Measurements from ENCODE around the gene PHKA1.
"Not testable (repeated sequence)": the region's sequence is repeated elsewhere in the genome, so short reads cannot be mapped to it uniquely, and the experiment has no call there.

The PHKA1 gene

DNA sequence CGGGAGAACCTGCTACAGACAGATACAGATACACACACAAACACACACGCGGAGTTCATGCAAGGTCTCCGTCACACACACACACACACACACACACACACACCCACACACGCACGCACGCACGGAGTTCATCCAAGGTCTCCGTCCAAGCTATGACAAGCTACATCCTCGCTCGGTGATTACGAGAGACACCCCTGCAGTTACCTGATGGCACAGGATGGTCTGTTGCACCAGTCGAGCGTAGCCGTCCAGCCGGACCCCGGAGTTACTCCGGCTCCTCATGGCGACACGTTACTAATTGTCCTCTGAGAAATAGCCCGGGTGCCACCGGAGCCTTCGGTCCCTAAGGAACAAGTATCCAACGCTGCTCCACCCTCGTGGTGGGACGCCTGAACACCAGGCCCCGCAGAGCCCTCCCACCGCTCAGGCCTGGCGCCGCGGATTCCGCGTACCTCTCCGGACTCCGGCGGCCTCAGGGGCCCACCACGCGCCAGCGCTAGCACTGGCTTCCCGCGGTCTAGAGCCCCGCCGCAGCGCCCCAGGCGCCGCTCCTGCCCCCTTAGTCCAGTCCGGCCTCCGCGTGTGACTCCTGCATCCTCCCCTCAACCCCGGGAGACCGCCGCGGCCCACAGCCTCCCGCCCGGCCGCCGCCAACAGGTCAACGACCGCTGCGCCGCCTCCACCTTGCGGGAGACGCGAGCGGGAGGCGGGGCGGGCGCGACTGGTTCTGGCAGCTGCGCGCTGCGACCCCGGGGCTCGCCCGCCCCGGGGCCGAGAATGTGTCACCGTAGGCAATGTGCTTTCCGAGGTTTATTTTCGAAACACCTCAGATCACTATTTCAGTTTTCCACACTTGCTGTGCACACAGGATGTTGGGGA, at the start of gene PHKA1:
PHKA1 (minus strand) TSS at position 708 of the 879 bp plus-strand sequence; CDS start at position 282, 426 bp downstream.
- not testable (repeated sequence) for DNase-seq

DNA sequence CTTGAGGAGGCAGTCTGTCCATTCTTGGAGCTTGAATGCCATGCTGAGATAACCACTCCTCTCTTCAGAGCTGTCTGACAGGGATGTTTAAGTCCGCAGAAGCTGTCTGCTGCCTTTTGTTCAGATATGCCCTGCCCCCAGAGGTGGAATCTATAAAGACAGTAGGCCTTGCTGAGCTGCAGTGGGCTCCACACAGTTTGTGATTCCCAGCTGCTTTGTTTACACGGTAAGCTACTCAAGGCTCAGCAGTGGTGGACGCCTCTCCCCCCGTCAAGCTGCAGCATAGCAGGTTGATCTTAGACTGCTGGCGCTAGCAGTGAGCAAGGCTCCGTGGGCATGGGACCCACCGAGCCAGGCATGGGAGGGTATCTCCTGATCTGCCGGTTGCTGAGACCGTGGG, 46.3 kb upstream of the PHKA1 start:
- not testable (repeated sequence) for DNase-seq

DNA sequence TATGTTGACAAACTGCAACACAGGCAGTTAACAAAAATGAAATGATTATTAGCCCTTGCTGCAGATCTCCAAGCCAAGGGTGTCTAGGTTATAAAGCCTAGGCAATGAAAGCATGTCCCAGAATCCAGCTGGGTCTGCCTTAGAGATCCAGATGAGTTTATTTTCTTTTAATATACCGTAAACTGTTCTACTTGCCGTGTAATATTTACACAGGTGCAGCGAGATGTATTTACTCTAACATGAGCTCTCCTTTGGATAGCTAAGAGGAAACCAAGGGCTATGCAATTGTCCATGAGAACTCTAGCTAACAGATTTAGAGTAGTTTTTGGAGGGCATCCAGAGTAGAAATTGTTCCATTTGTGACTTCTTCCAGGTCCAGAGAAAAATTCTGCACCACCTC, 34.4 kb upstream of the PHKA1 start:
- not testable (repeated sequence) for DNase-seq

DNA sequence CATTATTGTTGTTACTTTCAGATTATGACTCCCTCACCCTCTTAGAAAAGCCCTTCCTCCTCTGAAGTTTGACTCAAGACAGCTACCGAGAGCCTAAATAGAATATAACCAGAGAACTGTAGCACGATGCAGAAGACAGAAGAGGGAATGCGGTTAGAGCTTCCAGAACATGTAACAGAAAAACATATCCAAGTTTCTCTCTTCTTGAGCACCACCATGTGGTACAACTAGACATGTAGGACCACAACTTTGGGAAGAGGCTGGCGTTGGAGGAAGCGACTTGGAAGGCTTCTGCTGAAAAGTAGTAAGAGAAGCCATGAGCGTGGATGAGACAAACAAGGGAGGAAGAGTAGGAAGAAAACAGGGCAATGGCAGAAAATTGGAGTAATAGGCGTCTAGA, 31.4 kb upstream of the PHKA1 start:
- DNase-seq: not testable (repeated sequence)

DNA sequence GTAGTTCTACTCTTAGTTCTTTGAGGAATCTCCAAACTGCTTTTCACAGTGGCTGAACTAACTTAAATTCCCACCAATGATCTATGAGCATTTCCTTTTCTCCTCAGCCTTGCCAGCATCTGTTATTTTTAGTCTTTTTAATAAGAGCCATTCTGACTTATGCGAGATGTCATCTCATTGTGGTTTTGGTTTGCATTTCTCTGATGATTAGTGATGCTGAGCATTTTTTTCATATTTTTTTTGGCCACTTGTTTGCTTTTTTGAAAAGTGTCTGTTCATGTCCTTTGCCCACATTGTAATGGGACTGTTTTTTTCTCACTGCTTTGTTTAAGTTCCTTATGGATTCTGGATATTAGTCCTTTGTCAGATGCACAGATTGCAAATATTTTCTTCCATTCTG, 21.5 kb upstream of the PHKA1 start:
- DNase-seq: no peak

DNA sequence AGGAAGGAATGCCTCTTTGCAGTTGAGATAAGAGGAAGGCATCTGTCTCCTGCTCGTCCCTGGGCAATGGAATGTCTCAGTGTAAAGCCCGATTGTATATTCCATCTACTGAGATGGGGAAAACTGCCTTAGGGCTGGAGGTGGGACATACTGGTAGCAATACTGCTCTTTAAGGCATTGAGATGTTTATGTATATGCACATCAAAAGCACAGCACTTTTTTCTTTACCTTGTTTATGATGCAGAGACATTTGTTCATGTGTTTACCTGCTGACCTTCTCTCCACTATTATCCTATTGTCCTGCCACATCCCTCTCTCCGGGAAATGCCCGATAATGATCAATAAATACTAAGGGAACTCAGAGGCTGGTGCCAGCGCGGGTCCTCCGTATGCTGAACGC, 19.5 kb upstream of the PHKA1 start:
- not testable (repeated sequence) for DNase-seq

DNA sequence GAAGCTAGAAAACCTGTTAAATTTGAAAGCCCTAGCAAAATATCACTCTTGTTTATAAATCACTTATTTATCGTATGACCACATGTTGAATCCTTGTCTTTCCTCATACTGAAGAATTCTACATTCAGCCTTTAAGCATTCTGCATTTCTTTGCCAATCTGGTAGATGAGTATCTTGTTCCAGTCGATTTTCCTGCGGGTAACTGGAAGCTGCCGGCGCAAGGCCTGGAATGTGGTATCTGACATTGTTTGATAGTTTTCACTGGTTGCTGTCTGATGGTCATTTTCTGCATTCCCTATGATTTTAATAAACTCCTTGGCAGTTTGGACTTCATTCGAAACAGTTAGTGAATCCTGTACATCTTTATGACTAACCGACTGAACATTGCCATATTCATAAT, 13.7 kb upstream of the PHKA1 start:
- DNase-seq: no peak

DNA sequence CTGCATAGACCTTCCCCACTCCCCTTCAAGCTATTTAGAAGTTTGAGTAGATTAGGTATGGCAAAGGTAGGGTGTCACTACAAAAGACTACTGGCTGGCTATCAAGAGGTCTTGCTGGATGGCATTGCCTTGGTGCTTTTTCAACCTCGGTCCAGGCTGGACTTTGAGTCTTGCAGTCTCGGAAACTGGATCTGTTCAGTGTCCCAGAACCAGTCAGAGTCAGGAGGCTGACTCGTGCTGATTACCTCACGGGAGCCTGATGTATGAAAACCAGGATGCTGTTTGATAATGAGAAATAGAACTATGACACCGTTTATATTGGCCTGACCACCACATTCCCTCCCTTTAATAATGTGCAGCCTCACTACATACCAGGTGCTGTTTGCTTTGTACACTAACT, 2.7 kb upstream of the PHKA1 start:
- DNase-seq: no peak

DNA sequence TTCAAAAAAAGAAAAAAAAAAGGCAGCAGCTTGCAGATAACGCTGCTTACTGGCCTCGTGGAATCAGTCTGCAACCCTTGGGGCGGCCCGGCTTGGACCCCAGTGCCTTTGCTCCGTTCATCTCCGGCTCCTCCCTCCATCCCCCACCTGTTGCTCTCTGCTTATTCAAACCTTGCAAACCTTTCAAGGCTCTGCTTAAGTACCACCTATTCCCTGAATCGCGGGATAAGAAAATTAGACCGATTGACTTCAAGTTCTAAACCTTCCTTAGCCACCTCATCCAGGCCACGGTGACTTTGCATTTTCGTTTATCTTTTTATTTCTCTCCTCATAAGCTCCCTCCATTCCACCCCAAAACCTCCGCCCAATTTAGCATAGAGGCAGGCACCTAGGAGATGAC, 1.4 kb upstream of the PHKA1 start:
- no peak for DNase-seq

DNA sequence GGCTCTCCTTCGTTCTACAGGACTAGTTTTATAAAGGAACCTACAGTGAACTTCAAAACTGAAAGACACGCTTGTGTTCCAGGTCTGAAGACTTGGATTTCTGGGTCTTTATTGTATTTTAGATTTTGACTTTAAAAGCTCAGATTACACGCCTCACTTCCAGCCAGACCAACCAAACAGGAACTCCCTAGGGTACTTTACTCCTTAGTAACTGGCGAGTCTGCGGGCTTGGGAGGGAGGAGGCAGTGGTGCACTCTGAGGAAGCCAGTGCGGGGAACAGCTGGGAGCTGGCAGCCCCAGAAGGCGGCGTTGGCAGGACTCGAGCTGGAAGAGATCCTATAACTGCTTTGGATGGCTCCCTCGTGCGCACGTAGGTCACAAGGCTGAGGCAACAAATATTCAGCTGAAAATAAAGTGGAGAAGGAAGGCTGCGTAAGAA, 391 bp upstream of the PHKA1 start:
- no peak for DNase-seq

DNA sequence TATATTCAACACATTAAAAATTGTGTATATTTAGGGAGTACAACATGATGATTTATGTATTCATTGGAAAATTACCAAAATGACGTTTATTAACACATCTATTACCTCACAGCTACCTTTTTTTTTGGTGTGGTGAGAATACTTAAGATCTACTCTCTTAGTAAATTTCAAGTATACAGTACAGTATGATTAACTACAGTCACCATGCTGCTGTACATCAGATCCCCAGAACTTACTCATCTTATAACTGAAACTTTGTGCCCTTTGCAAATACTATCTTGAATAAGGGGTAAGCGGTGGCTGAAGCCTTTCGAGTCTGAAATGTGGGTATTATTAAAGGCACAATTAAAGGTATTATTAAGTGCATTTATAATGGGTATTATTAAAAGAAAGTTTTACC, 976 bp downstream of the PHKA1 start:
- DNase-seq: no peak

DNA sequence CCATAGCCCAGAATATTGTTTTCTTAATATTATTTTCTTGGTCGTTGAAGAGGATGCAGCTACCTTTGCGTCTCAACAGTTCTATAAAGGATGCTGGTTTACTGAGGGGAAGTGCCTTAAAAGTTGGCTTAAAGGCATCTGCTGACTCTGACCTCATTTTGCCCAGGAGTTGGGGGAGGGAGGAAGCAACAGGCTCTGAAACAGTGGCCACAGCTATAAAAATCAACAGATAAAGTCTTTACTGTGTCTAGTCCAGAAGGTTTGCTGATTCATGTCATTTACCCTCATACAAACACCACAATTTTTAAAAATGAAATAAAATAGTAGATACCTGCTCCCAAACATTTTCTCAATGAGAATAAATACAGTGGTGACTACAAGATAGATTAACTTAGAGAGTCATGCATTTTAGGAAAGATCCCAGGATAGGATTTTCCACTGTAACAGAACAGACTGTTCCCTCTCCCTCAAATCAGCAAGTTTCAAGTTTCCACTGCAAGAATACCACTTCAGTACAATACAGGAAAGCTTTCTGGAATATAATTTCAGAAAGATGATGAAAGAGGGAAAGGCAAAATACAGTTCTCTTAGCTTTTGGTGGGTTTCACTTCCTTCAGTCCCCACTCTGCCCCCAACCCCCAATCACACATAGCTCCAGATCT, 1.9 kb downstream of the PHKA1 start:
- no peak for DNase-seq

DNA sequence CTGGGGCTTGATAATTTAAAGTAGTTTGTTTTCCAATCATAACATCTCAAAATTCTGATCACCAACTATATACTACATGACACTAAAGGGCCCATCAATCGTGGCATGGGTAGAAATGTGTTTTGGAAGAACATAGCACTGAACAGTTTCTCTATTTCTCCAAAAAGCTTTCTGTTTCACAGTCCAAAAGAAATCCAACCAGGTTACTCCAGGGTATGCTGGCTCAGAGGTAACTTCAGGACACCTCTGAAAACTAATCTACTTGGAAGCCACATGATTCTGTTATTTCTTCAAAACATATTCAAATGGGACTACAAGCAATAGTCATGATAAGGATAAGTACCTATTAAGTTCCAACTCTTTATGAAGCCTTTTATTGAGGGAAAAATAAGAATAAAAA, 8.3 kb downstream of the PHKA1 start:
- no peak for DNase-seq

DNA sequence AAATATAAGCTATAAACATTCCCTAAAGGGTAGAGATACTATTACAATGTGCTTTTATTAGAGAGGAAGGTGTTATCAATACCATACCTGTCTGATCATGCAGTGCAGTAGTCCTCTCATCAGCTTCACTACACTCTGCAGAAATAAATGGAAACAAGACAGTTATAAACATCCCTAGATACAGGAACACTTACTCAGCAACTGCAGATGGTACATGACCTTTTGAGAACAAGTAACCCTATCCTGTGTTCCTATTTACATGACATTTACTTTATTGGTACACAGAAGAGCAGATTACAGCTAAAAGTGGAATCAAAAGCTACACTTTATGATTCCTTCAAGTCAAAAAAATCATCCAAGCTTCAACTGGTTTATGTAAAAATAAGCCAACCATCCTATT, 9.0 kb downstream of the PHKA1 start:
- DNase-seq: no peak

DNA sequence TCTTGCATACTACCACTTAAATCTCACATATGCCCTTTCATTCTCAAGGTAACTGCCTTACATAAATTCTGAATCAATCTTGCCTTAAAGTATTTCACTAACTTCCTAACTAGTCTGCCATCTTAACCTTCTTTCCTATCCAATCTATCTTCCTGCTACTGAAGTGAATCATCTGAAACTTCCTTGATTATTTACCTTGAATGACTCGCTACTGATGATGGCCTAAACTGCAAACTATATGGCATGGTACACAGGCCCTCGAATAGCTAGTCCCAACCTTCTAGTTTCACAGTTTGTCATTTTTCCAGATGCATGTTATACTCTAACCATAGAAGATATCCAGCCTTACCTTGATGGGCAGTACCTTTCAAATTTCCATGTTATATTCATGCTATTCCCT, 19.9 kb downstream of the PHKA1 start:
- no peak for DNase-seq

DNA sequence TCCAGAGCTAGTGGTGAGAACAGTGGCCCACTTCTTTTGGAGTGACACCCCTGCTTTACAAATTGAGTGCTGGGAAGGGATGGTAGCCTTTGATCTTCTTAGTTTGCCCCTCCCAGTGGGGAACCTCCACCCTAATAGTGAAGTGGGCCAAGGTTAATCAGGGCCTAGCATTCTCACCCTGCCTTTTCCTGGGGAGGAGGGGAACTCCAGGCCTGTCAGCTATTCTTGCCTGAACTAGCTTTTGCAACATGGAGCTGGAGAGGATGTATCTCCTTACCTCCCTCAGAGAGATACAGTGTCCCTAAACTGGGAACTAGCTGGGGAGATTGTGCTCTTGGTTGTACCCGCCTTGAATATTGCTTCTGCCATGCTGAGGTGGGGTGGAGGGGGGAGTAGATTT, 20.6 kb downstream of the PHKA1 start:
- no peak for DNase-seq

DNA sequence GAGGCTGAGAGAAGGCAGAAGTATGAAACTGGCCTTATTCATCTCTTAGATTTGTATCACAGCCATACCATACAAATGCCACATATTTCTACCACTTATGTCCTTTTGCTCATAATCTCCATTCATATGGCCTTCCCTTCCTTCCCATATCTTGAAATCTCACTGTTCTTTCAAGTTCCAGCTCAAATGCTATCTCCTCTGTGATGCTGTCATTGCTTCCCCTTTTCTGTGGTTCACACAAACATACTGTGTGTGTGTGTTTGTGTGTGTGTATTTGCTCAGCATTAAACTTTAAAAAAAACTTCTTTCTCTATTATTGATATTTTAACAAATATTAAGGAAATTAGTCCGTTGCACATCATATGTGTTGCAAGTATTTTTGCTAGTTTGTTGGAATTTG, 26.7 kb downstream of the PHKA1 start:
- DNase-seq: no peak

DNA sequence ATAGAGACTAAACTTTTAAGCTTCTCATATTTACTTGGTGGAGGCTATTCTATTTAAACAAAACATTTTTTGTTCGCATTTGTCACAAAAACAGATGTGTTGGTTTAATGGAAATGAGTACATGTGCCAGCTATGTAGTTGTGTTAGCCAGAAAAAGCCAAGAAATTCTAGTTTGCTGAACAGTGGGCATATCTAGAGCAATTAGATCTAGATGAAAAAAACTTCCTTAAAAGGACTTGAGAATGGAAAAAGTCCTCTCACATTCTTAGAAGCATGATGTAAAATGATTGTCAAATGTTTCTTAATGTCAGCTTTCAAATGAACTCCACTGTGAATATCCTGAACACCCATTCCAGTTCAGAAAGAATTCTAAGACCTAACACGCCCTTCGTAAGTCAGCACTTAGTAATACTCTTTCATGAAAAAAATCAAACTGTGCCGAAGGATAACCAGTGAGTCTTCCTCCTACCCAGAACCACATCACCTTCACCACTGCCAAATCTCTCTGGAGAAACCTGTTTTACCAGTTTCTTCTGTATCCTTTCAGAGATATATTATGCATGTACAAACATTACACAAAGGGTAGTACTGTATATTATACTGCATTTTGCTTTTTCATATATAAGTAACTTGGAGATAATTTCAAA, 28.2 kb downstream of the PHKA1 start:
- DNase-seq: no peak

DNA sequence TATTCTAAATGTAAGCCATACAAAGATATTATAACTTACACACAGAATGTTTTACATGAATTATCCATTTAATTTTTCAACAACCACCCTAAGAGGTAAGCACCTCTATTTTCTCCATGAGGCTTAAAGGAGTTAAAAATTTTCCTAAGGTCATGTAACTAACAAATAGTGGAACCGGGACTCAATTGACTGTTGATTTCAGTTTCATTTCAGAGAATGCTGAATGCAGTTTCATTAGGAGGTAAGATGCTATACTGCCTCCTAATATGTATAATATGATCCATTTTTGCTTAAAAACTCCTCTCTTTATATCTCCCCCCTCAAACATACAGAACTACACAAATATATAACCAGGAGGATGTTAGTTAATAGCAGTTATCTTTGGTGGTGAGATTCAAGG, 29.1 kb downstream of the PHKA1 start:
- DNase-seq: no peak

DNA sequence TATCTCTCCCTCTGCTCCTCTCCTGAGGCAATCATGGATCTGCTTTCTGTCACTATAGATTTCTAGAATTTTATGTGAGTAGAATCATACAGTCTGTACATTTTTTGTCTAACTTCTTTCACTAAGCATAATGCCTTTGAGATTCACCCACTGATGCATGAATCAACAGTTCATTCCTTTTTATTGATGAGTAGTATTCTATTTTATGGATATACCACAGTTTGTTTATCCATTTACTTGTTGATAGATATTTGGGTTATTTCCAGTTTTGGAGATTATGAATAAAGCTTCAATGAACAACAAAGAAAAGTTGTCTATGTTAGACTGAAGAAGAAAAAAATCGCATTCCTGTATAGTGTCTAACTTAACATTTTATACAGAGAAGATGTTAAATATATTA, 30.5 kb downstream of the PHKA1 start:
- no peak for DNase-seq

DNA sequence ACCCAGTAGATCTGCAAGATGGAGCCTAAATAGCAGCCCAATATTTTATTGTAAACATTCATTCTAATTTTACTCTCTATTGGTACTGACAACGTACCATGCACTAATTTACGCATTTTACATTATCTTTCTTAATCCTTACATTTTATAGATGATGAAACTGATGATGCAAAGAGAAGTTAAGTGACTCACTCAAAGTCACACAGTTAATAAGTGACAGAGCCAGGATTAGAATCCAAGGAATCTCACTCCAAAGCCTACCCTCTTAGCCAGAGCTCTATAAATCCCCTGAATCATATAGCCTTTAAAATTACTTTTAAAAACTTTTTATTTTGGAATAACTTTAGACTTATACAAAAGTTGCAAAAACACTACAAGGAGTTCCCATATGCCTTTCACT, 37.6 kb downstream of the PHKA1 start:
- DNase-seq: no peak

DNA sequence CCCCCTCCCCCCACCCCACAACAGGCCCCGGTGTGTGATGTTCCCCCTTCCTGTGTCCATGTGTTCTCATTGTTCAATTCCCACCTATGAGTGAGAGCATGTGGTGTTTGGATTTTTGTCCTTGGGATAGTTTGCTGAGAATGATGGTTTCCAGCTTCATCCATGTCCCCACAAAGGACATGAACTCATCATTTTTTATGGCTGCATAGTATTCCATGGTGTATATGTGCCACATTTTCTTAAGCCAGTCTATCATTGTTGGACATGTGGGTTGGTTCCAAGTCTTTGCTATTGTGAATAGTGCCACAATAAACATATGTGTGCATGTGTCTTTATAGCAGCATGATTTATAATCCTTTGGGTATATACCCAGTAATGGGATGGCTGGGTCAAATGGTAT, 40.2 kb downstream of the PHKA1 start:
- not testable (repeated sequence) for DNase-seq

DNA sequence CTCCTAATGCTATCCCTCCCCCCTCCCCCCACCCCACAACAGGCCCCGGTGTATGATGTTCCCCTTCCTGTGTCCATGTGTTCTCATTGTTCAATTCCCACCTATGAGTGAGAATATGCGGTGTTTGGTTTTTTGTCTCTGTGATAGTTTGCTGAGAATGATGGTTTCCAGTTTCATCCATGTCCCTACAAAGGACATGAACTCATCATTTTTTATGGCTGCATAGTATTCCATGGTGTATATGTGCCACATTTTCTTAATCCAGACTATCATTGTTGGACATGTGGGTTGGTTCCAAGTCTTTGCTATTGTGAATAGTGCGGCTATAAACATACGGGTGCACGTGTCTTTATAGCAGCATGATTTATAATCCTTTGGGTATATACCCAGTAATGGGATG, 44.6 kb downstream of the PHKA1 start:
- DNase-seq: not testable (repeated sequence)

DNA sequence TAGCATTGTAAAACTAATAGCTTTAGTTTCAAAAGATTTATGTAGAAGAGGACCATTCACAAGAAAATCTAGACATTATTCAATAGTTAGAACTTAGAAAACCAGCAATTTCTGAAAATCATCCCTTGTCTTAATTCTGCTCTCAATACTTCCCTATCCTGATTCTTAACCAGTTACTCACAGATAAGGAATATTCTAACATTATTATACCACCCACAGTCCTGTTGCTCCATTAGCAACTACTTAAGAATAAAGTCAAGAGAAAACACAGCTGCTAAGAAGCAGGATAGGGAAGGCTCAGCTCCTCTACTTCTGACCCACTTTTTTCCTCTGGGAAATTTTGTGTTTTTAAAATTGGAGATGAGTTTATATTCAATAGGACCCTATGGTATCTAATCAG, 47.7 kb downstream of the PHKA1 start:
- no peak for DNase-seq
